Gastrocnemius medialis (tissue), 4 donors: ENCODE results near the gene PPP3CA. TPM values are rescaled to one million over a fixed set of nuclear protein-coding genes. Genes with fewer than 3 reads are reported as not detected.

ENCODE experiments used
- ATAC-seq, 2 donors: fragments of 150-250 bp; one replicate each; pipeline ENCODE4 v1.9.1; 2016
- DNase-seq, 2 donors: peaks; one replicate each; pipeline ENCODE4 v3.0.0-alpha.2; 2019
- H3K27ac ChIP-seq, 4 donors: fragments of 200-600 bp; sonication (generic); 1 replicate in 1 of 4; 2 replicates in 3 of 4; pipeline ENCODE4 v1.5.1; 2016 to 2018; ENCODE audit warnings: mild to moderate bottlenecking in 2 of 4, moderate library complexity in 1 of 4
- H3K27me3 ChIP-seq, 3 donors: fragments of 200-600 bp; sonication (generic) in 2 of 3; 1 replicate in 1 of 3; 2 replicates in 2 of 3; pipeline versions ENCODE4 v1.5.1 to v1.6.0; 2016 to 2019; ENCODE audit warnings: mild to moderate bottlenecking in 1 of 3, moderate library complexity in 1 of 3
- H3K36me3 ChIP-seq, 2 donors: fragments of 200-600 bp; sonication (generic) in 1 of 2; one replicate each; pipeline ENCODE4 v1.5.1; 2017 to 2018
- H3K4me1 ChIP-seq, 2 donors: fragments of 200-600 bp; sonication (generic) in 1 of 2; one replicate each; pipeline ENCODE4 v1.5.1; 2016 to 2017; ENCODE audit warnings: mild to moderate bottlenecking in 2 of 2
- H3K4me3 ChIP-seq, 4 donors: fragments of 200-600 bp; sonication (generic) in 3 of 4; 1 replicate in 1 of 4; 2 replicates in 3 of 4; pipeline ENCODE4 v1.5.1; 2016 to 2019; ENCODE audit warnings: mild to moderate bottlenecking in 2 of 4
- H3K9me3 ChIP-seq, 3 donors: fragments of 200-600 bp; sonication (generic) in 2 of 3; 1 replicate in 1 of 3; 2 replicates in 2 of 3; pipeline ENCODE4 v1.5.1; 2016 to 2019
- POLR2A ChIP-seq, 2 donors: fragments of 450-650 bp; IDR thresholded peaks; one replicate each; pipeline ENCODE4 v1.6.1; 2017; ENCODE audit warnings: antibody characterized with exemption in 2 of 2, mild to moderate bottlenecking in 2 of 2, moderate library complexity in 2 of 2
- in situ Hi-C, 4 donors: fragments of 200-750 bp; cut with MboI; loops; one replicate each; pipeline versions ENCODE4 v1.15.0 to v1.8.0; 2017; ENCODE audit warnings: low sequenced_read_pairs in 4 of 4
- intact Hi-C: fragments of 100-400 bp; cut with DNase I; formaldehyde crosslinking; loops from one replicate; pipeline ENCODE4 v1.15.1; 2023; ENCODE audit warnings: low total_unique reads
- total RNA-seq, 4 donors: library from RNA; depleted of rRNA; stranded (reverse); fragments of >200 nt; gene quantifications; one replicate each; pipeline versions ENCODE4 v1.1.0 to v1.2.3, GENCODE V29; 2016
- TF ChIP-seq, protein P1 (sequence below), 5 experiments: fragments of 450-650 bp in 3 of 5; fragments of 200-600 bp in 2 of 5; sonication (generic) in 2 of 5; IDR thresholded peaks in 4 of 5; conservative IDR thresholded peaks in 1 of 5; 1 replicate in 4 of 5; 2 replicates in 1 of 5; pipeline ENCODE4 v1.5.1; 2016 to 2019; ENCODE audit warnings: antibody characterized with exemption in 5 of 5, mild to moderate bottlenecking in 3 of 5, moderate library complexity in 3 of 5

Gene PPP3CA
- total RNA-seq, 4 donors from 2014 or later, result 25.1 to 30.3 (median 26.7) TPM

DNA sequence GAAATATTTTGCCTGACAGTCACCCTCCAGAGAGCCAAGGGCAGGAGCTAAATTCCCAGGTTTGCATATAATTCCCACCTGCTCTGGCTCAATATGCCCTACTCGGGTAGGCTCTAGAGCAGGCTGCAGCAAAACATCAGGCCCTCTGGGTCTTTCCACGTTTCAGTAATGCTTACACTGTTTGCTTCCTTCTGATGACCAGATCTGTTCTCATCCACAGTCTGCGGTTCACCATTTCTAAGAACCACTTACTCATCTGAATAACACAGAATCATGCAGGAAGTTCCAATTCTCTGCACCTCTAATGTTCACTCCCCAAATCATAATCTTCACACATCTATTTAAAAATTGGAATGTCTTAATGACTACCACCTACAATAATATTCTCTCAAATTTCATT, 141.4 kb downstream of the PPP3CA start:
- H3K27me3 ChIP-seq, result no peaks in the 10 kb centered on the region
- no peak overlapping the region for H3K4me3 ChIP-seq
- ATAC-seq (peak in 1 of 2 donors; percentile 21), DNase-seq (no peak)
- no peaks in the 10 kb centered on the region for H3K36me3 ChIP-seq
- no peak for TF ChIP-seq POLR2A (IDR thresholded peaks at IDR 0.05)
- TF ChIP-seq, protein P1, sequence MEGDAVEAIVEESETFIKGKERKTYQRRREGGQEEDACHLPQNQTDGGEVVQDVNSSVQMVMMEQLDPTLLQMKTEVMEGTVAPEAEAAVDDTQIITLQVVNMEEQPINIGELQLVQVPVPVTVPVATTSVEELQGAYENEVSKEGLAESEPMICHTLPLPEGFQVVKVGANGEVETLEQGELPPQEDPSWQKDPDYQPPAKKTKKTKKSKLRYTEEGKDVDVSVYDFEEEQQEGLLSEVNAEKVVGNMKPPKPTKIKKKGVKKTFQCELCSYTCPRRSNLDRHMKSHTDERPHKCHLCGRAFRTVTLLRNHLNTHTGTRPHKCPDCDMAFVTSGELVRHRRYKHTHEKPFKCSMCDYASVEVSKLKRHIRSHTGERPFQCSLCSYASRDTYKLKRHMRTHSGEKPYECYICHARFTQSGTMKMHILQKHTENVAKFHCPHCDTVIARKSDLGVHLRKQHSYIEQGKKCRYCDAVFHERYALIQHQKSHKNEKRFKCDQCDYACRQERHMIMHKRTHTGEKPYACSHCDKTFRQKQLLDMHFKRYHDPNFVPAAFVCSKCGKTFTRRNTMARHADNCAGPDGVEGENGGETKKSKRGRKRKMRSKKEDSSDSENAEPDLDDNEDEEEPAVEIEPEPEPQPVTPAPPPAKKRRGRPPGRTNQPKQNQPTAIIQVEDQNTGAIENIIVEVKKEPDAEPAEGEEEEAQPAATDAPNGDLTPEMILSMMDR (IDR thresholded peaks at IDR 0.05 in 4 of 5, conservative IDR thresholded peaks at IDR 0.05 in 1 of 5), result no peak
- intact Hi-C loops, result no loop called here
- no peak overlapping the region for H3K27ac ChIP-seq
- H3K9me3 ChIP-seq, result no peaks in the 10 kb centered on the region
- peaks cover 13 to 17% of the 10 kb centered on the region in 2 donors for H3K4me1 ChIP-seq
- in situ Hi-C loops, result loop anchor here in 1 of 4 donors (25.0 kb wide), 1 partner anchor 131 kb away; the partner anchor contains the start of gene PPP3CA

DNA sequence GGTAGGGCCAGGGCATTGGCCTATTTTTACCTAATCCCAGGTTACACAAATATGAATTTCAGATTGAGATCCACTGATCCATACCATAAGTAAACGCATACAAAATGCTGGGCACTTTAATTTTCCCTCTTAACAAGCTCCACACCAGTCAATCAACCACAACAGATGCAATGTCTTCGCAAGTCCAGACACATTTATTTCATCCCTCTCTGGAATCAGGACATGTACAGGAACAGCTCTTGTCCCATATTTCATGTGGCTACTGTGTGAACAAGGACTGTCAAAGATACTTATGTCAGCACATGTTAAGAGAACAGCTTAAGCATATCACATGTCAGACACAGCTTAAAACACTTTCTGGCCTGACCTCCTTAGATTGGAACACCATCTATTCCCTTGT, 145.9 kb downstream of the PPP3CA start:
- DNase-seq (no peak), ATAC-seq (peak; percentile 78 to 80)
- no peak overlapping the region for H3K4me3 ChIP-seq
- H3K9me3 ChIP-seq, result no peaks in the 10 kb centered on the region
- intact Hi-C loops (no loop called here), in situ Hi-C loops (loop anchor here in 1 of 4 donors (25.0 kb wide), 1 partner anchor 136 kb away; the partner anchor contains the start of gene PPP3CA)
- no peaks in the 10 kb centered on the region for H3K36me3 ChIP-seq
- no peak for TF ChIP-seq POLR2A (IDR thresholded peaks at IDR 0.05)
- TF ChIP-seq, protein P1 (IDR thresholded peaks at IDR 0.05 in 4 of 5, conservative IDR thresholded peaks at IDR 0.05 in 1 of 5), result no peak
- no peaks in the 10 kb centered on the region for H3K27me3 ChIP-seq
- peaks cover 49 to 51% of the 10 kb centered on the region in 2 donors for H3K4me1 ChIP-seq
- H3K27ac ChIP-seq, result peak overlapping the region in 3 of 4 donors; percentile 17 to 59 (median 53)

DNA sequence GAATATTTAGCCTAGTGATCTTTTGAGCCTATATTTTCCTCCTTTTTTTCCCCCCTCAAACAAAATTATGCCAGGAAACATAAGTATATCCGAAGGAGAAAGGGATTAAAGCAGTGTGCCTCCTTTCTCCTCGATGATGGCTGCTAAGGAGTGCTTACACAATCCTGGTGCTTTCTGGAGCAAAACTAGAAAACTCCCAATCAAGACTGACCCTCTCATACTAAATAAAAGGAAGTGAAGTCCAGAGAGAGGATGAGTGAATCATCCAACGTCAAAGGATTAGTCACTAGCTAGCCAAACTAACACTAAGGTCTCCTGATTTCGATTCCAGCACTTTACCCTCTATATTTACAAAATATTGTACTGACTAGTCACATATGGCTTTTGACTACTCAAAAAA, 146.8 kb downstream of the PPP3CA start:
- DNase-seq (no peak), ATAC-seq (peak; percentile 38 to 51)
- in situ Hi-C loops, result loop anchor here in 1 of 4 donors (25.0 kb wide), 1 partner anchor 137 kb away; the partner anchor contains the start of gene PPP3CA
- TF ChIP-seq, protein P1 (IDR thresholded peaks at IDR 0.05 in 4 of 5, conservative IDR thresholded peaks at IDR 0.05 in 1 of 5), result no peak
- no peak for TF ChIP-seq POLR2A (IDR thresholded peaks at IDR 0.05)
- H3K4me3 ChIP-seq, result no peak overlapping the region
- H3K36me3 ChIP-seq, result no peaks in the 10 kb centered on the region
- peak overlapping the region; percentile 29 to 63 (median 56) for H3K27ac ChIP-seq
- intact Hi-C loops, result no loop called here
- H3K27me3 ChIP-seq, result no peaks in the 10 kb centered on the region
- H3K9me3 ChIP-seq, result no peaks in the 10 kb centered on the region
- peaks cover 49% of the 10 kb centered on the region in 2 donors for H3K4me1 ChIP-seq

DNA sequence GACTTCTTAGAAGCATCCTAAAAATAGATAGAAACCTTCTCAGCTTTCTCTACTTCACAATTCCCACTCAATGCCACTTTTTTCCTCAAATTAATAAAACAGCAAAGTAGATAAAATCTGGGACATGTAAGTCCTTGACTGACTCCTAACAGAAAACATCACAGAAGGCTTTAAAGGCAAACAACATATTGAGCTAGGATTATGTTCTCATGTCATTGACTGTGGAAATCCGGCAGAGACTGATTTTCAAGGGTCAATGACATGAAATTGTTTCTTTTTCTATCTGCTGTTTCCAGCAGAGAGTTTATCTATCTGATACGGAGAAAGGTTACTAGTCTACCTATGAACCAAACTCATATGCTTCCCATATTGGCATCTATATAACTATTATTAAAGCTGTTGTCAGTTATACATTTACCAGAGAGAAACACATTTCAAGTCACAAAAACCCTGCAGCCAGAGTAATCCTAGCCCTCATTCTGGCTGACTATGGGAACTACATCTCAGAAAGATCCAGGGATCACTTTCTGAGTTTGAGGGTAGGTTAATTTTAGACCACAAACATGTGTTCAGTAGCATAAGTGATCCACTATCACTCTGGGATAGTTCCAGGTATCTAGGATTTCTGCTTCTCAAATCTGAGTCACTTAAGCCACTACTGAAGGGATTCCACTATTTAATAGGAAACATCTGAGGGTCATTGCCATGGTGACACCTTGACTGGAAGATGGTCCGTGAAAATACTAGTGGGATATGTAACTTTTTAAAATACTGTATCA, 147.6 kb downstream of the PPP3CA start:
- ATAC-seq (peak; percentile 90 to 91), DNase-seq (no peak)
- no peaks in the 10 kb centered on the region for H3K36me3 ChIP-seq
- no peaks in the 10 kb centered on the region for H3K9me3 ChIP-seq
- peaks cover 49% of the 10 kb centered on the region in 2 donors for H3K4me1 ChIP-seq
- in situ Hi-C loops, result loop anchor here in 2 of 4 donors (25.0 kb wide), 2 partner anchors 138 to 787 kb away; partner anchors contain the start of gene PPP3CA (in 2 of the 2)
- intact Hi-C loops, result no loop called here
- no peak overlapping the region for H3K4me3 ChIP-seq
- H3K27ac ChIP-seq, result peak overlapping the region; percentile 29 to 63 (median 56)
- no peaks in the 10 kb centered on the region for H3K27me3 ChIP-seq
- TF ChIP-seq, protein P1 (IDR thresholded peaks at IDR 0.05 in 4 of 5, conservative IDR thresholded peaks at IDR 0.05 in 1 of 5), result peak in 2 of 5 experiments; percentile 21 to 39
- TF ChIP-seq POLR2A (IDR thresholded peaks at IDR 0.05), result no peak
